GM23338 (cell line): ENCODE results near the gene WNK1. TPM values are rescaled to one million over a fixed set of nuclear protein-coding genes. Genes with fewer than 3 reads are reported as not detected.

Experiments used
- ATAC-seq: fragments of 200-7000 bp; cut with Tn5 transposase; 3 replicates; pipeline ENCODE4 v1.9.1; 2020
- DNase-seq: peaks from one replicate; pipeline ENCODE4 v3.0.0-alpha.2; 2015; ENCODE audit warnings: low spot score
- H2AFZ ChIP-seq: fragments of 200-600 bp; sonication (generic); 2 replicates; pipeline ENCODE4 v1.8.0; 2016; ENCODE audit warnings: antibody characterized with exemption, mild to moderate bottlenecking, moderate library complexity
- H3F3A ChIP-seq: fragments of 200-600 bp; sonication (generic); replicated peaks from 2 replicates; pipeline ENCODE4 v1.8.0; 2017; ENCODE audit warnings: antibody characterized with exemption, mixed run types, low read depth
- H3K27ac ChIP-seq: fragments of 200-600 bp; sonication (generic); 2 replicates; pipeline ENCODE4 v1.6.1; 2016; ENCODE audit warnings: low read depth
- H3K27me3 ChIP-seq: fragments of 200-600 bp; sonication (generic); 2 replicates; pipeline ENCODE4 v1.8.0; 2016; ENCODE audit warnings: mild to moderate bottlenecking, mixed run types, moderate library complexity; ENCODE audit not compliant: insufficient read depth
- H3K36me3 ChIP-seq: fragments of 200-600 bp; sonication (generic); 2 replicates; pipeline ENCODE4 v1.8.0; 2016; ENCODE audit warnings: mild to moderate bottlenecking; ENCODE audit not compliant: insufficient read depth
- H3K4me1 ChIP-seq: fragments of 200-600 bp; sonication (generic); 2 replicates; pipeline ENCODE4 v1.8.0; 2016; ENCODE audit warnings: mild to moderate bottlenecking, moderate library complexity; ENCODE audit not compliant: insufficient read depth
- H3K4me2 ChIP-seq: fragments of 200-600 bp; sonication (generic); 2 replicates; pipeline ENCODE4 v1.7.1; 2017; ENCODE audit warnings: mixed run types
- H3K4me3 ChIP-seq: fragments of 200-600 bp; sonication (generic); 2 replicates; pipeline ENCODE4 v1.6.1; 2016; ENCODE audit warnings: mixed run types
- H3K79me2 ChIP-seq: fragments of 200-600 bp; sonication (generic); replicated peaks from 2 replicates; pipeline ENCODE4 v1.8.0; 2017; ENCODE audit warnings: mild to moderate bottlenecking; ENCODE audit not compliant: insufficient read depth
- H3K9me2 ChIP-seq: fragments of 200-600 bp; sonication (generic); 2 replicates; pipeline ENCODE4 v1.8.0; 2017; ENCODE audit not compliant: insufficient read depth
- H4K20me1 ChIP-seq: fragments of 200-600 bp; sonication (generic); replicated peaks from 2 replicates; pipeline ENCODE4 v1.8.0; 2017; ENCODE audit warnings: mild to moderate bottlenecking; ENCODE audit not compliant: insufficient read depth
- H3K27ac Mint-ChIP-seq: 2 replicates; pipeline ENCODE4 v1.8.0; 2020; ENCODE audit warnings: inconsistent platforms, mild to moderate bottlenecking, moderate library complexity, mixed read lengths
- H3K27me3 Mint-ChIP-seq: 3 replicates; pipeline ENCODE4 v1.8.0; 2022; ENCODE audit warnings: low read depth, mild to moderate bottlenecking, moderate library complexity, mixed read lengths, inconsistent platforms; ENCODE audit not compliant: insufficient read depth, poor library complexity
- H3K36me3 Mint-ChIP-seq: 3 replicates; pipeline ENCODE4 v1.8.0; 2021; ENCODE audit warnings: low read depth, mild to moderate bottlenecking, inconsistent platforms, moderate library complexity, mixed read lengths
- H3K4me1 Mint-ChIP-seq: 3 replicates; pipeline ENCODE4 v1.8.0; 2020; ENCODE audit warnings: mild to moderate bottlenecking, inconsistent platforms, mixed read lengths
- H3K4me3 Mint-ChIP-seq: 3 replicates; pipeline ENCODE4 v1.8.0; 2021; ENCODE audit warnings: moderate library complexity, mild to moderate bottlenecking, inconsistent platforms, mixed read lengths
- H3K9me3 Mint-ChIP-seq: 3 replicates; pipeline ENCODE4 v1.8.0; 2020; ENCODE audit warnings: moderate library complexity, mild to moderate bottlenecking, inconsistent platforms, mixed read lengths
- CREB1 ChIP-seq: fragments of 250-450 bp; sonication (Bioruptor Pico); IDR thresholded peaks from 2 replicates; pipeline ENCODE4 v1.5.0; 2020; ENCODE audit warnings: low read depth, mild to moderate bottlenecking, moderate library complexity
- EZH2 ChIP-seq: fragments of 200-600 bp; sonication (generic); IDR thresholded peaks from one replicate; pipeline ENCODE4 v1.8.0; 2017; ENCODE audit warnings: antibody characterized with exemption, mild to moderate bottlenecking, low read depth; ENCODE audit not compliant: unreplicated experiment
- JUNB ChIP-seq: IDR thresholded peaks from one replicate; pipeline ENCODE4 v1.6.1; 2016; ENCODE audit warnings: antibody characterized with exemption; ENCODE audit not compliant: unreplicated experiment
- NANOG ChIP-seq: IDR thresholded peaks from 2 replicates; pipeline ENCODE4 v1.6.1; 2016; ENCODE audit warnings: antibody characterized with exemption, borderline replicate concordance
- REST ChIP-seq: IDR thresholded peaks from one replicate; pipeline ENCODE4 v1.6.1; 2018; ENCODE audit warnings: antibody characterized with exemption; ENCODE audit not compliant: unreplicated experiment
- STAT1 ChIP-seq: IDR thresholded peaks from one replicate; pipeline ENCODE4 v1.6.1; 2016; ENCODE audit warnings: antibody characterized with exemption; ENCODE audit not compliant: unreplicated experiment
- ZNF114 ChIP-seq: fragments of 250-450 bp; sonication (Bioruptor Pico); IDR thresholded peaks from 2 replicates; pipeline ENCODE4 v1.5.0; 2020; ENCODE audit warnings: mild to moderate bottlenecking, moderate library complexity
- ZNF331 ChIP-seq: fragments of 250-450 bp; sonication (Bioruptor Pico); IDR thresholded peaks from 2 replicates; pipeline ENCODE4 v1.5.0; 2020; ENCODE audit warnings: low read depth, mild to moderate bottlenecking, moderate library complexity
- ZNF462 ChIP-seq: fragments of 250-450 bp; sonication (Bioruptor Pico); IDR thresholded peaks from 2 replicates; pipeline ENCODE4 v1.5.0; 2020; ENCODE audit warnings: mild to moderate bottlenecking, moderate library complexity
- polyA plus RNA-seq: library from polyadenylated mRNA; unstranded; fragments of >200 nt; fragmentation: Nextera tagmentation; extraction: Ambion mirVana; gene quantifications from 2 replicates; pipeline ENCODE4 v1.2.1, GENCODE V29; 2016
- total RNA-seq: library from RNA; depleted of rRNA; stranded (reverse); fragments of >200 nt; shearing (Covaris generic); gene quantifications from 2 replicates; pipeline ENCODE4 v1.2.3, GENCODE V29; 2014
- TF ChIP-seq, protein P1 (sequence below), 2 experiments: fragments of 200-600 bp in 1 of 2; sonication (generic) in 1 of 2; conservative IDR thresholded peaks; 2 replicates each; pipeline versions ENCODE4 v1.5.1 to v1.6.1; 2016 to 2017; ENCODE audit warnings: antibody characterized with exemption in 2 of 2, low read depth in 2 of 2, mild to moderate bottlenecking in 2 of 2, moderate library complexity in 1 of 2
- TF ChIP-seq, protein P2 (sequence below): IDR thresholded peaks from 2 replicates; pipeline ENCODE4 v1.6.1; 2016; ENCODE audit warnings: antibody characterized with exemption

WNK1 gene
- total and polyA plus RNA-seq, 2 experiments from 2014 or later, result 86.8 to 114 TPM

DNA sequence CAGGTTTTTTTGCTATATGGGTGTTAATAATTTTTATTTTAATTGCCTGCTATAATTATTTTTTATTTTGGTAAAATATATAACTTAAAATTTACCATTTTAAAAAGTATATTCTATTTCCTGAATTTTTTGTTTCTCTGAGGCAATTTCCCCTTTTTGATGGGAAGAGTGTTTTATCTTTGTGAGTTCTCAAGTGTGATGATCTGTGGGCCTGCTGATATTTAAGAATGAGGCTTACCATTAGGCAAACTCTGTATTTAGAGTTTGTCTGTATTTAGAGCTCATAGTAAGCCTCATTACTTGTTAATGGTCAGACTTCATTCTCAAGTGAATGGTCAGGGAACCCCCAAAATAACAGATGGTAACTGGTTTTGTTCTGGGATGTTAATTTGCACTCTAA is 48.0 kb downstream of the WNK1 start (continued):
- TF ChIP-seq REST (no peak), JUNB (no peak), EZH2 (no peak), STAT1 (no peak), ZNF114 (CRISPR knock-in tag) (no peak), NANOG (no peak)

DNA sequence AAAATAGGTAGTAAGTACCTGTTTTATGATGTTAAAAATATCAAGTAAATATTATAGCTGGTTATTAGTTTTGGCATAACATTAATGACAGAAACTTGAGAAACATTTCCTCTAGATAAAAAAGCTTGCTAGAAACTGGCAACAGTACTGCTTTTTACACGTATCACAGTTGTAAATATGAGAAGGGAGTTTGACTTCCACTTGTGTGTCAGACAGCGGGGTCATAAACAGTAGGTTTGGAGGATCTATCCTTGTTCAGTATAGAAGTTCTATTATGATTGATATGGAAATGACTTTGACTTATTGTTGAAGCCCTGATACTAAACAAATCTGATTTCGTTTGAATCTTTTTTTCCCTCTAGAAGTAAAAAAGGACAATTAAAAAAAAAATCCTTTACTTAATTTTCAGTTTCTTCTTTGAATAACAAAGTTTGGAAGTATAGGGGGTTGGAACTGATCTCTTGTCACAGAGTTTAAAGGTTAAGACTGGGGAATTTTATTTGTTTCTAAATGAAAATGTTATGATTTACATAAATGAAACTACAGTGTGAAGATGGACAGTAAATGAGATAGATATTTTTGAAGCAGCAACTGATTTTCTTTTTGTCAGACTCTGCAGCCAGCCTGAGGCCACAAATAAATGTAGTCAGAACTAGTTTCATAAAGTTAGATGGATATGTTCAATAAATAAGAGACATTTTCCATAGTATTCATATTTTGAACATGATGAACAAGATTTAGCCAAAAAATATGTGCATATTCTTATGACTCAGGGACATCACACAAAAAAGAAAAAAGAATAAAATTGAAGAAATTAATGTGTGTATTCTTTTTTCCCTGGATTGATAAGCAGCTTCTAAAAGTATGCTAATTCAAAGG is 50.1 kb downstream of the WNK1 start:
- no peaks in the 10 kb centered on the region for H3K27me3 ChIP-seq
- H3K4me2 ChIP-seq, result no peak overlapping the region
- H3K4me1 ChIP-seq, result peaks cover 10% of the 10 kb centered on the region
- Mint-ChIP-seq H3K4me1 (peaks cover 24% of the 10 kb centered on the region), H3K27ac (peak overlapping the region; percentile 56; the same call in 1 of the 2 replicates), H3K4me3 (no peak overlapping the region), H3K27me3 (peaks cover 5% of the 10 kb centered on the region), H3K36me3 (no peaks in the 10 kb centered on the region), H3K9me3 (no peaks in the 10 kb centered on the region)
- no peak overlapping the region for H2AFZ ChIP-seq
- DNase-seq (no peak), ATAC-seq (no peak)
- H3K27ac ChIP-seq, result no peak overlapping the region
- no peaks in the 10 kb centered on the region for H3F3A ChIP-seq
- no peaks in the 10 kb centered on the region for H3K9me2 ChIP-seq
- H3K4me3 ChIP-seq, result no peak overlapping the region
- peaks cover 17% of the 10 kb centered on the region for H4K20me1 ChIP-seq
- peaks cover 99% of the 10 kb centered on the region for H3K79me2 ChIP-seq
- no peaks in the 10 kb centered on the region for H3K36me3 ChIP-seq
- TF ChIP-seq CREB1 (CRISPR knock-in tag), result no peak
- TF ChIP-seq NANOG, result no peak
- TF ChIP-seq, protein P1, sequence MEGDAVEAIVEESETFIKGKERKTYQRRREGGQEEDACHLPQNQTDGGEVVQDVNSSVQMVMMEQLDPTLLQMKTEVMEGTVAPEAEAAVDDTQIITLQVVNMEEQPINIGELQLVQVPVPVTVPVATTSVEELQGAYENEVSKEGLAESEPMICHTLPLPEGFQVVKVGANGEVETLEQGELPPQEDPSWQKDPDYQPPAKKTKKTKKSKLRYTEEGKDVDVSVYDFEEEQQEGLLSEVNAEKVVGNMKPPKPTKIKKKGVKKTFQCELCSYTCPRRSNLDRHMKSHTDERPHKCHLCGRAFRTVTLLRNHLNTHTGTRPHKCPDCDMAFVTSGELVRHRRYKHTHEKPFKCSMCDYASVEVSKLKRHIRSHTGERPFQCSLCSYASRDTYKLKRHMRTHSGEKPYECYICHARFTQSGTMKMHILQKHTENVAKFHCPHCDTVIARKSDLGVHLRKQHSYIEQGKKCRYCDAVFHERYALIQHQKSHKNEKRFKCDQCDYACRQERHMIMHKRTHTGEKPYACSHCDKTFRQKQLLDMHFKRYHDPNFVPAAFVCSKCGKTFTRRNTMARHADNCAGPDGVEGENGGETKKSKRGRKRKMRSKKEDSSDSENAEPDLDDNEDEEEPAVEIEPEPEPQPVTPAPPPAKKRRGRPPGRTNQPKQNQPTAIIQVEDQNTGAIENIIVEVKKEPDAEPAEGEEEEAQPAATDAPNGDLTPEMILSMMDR (conservative IDR thresholded peaks at IDR 0.05; ENCODE audit: low read depth in 2 of 2), result no peak
- TF ChIP-seq ZNF331 (CRISPR knock-in tag), result no peak
- no peak for TF ChIP-seq JUNB
- no peak for TF ChIP-seq ZNF114 (CRISPR knock-in tag)
- no peak for TF ChIP-seq ZNF462 (CRISPR knock-in tag)
- TF ChIP-seq, protein P2, sequence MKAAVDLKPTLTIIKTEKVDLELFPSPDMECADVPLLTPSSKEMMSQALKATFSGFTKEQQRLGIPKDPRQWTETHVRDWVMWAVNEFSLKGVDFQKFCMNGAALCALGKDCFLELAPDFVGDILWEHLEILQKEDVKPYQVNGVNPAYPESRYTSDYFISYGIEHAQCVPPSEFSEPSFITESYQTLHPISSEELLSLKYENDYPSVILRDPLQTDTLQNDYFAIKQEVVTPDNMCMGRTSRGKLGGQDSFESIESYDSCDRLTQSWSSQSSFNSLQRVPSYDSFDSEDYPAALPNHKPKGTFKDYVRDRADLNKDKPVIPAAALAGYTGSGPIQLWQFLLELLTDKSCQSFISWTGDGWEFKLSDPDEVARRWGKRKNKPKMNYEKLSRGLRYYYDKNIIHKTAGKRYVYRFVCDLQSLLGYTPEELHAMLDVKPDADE, result no peak
- no peak for TF ChIP-seq EZH2
